ENCODE results near the gene SUN5.

Gene SUN5

DNA sequence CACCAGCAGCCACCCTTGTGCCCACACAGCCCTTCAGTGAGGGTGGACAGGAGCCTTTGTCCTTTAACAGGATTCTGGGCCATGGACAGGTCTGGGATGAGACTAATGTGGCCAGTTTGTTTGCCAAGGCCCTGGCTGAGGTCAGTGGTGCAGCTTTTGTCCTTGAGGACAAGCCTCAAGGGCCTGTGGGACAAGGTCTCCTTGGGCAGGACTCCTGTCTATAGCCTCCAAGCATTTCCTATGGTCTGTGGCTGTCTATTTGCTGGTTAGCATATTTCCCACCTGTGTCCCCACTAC lies 44.1 kb downstream of the SUN5 start:
- TF ChIP-seq, protein P1, sequence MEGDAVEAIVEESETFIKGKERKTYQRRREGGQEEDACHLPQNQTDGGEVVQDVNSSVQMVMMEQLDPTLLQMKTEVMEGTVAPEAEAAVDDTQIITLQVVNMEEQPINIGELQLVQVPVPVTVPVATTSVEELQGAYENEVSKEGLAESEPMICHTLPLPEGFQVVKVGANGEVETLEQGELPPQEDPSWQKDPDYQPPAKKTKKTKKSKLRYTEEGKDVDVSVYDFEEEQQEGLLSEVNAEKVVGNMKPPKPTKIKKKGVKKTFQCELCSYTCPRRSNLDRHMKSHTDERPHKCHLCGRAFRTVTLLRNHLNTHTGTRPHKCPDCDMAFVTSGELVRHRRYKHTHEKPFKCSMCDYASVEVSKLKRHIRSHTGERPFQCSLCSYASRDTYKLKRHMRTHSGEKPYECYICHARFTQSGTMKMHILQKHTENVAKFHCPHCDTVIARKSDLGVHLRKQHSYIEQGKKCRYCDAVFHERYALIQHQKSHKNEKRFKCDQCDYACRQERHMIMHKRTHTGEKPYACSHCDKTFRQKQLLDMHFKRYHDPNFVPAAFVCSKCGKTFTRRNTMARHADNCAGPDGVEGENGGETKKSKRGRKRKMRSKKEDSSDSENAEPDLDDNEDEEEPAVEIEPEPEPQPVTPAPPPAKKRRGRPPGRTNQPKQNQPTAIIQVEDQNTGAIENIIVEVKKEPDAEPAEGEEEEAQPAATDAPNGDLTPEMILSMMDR (IDR thresholded peaks at IDR 0.05): no peak

DNA sequence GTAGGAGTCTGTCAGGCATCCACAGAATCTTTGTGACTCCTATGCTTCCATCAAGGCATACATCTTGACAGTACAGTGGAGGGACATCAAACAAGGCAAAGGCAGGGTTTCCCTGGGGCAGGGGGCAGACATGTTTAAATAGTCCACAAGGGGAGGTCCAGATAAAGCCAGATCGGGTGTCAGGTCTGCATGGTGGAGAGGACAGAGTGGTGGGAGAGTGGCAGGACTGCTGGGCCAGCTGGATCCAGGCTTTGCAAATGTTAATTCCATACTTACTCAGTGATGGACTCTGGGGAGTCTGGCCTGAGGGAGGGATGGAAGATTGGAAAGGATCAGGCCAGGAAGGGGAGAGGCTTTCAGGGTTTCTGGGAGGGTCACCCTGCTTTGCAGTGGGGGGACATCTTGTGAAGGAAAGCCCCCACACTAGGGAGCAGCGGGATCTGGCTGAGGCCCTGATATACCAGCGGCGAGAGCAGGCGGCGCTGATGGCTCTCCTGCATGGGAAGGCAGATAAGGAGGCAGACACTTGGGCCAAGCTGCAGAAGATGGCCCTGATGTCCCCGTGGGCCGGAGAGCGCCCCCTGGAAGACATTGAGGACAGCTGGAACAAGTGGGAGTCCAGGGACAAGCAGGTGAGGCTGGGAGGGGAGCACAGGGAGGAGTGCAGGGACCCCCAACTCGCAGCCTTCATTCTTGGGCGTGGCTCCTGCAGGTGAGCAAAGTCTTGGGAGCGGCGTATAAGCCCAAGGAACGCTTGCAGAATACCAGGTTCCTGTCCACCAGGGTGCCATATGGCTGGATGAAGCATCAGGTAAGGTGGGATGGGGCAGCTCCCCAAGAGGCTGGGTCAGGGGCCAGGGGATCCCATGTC lies 44.6 kb downstream of the SUN5 start:
- TF ChIP-seq, protein P1 (IDR thresholded peaks at IDR 0.05): no peak

DNA sequence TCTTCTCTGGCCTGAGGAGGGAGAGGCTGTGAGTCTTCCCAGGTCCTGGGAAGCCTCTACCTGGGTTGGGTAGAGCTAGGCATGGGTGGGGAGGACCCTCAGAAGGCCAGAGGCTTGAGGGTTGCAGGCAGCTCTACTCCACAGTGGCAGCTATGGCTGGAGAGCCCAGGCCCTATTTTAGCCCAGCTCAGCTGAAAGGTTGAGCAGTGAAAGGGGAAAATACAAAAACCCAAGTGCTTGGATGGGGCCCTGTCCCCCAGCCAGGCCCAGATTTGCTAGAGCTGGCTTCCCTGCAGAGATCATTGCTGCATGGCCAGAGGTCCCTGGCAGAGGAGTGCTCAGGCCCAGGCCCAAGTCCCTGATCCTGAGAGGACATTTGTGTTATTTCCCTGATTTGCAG lies 45.7 kb downstream of the SUN5 start:
- TF ChIP-seq, protein P1 (IDR thresholded peaks at IDR 0.05): no peak

DNA sequence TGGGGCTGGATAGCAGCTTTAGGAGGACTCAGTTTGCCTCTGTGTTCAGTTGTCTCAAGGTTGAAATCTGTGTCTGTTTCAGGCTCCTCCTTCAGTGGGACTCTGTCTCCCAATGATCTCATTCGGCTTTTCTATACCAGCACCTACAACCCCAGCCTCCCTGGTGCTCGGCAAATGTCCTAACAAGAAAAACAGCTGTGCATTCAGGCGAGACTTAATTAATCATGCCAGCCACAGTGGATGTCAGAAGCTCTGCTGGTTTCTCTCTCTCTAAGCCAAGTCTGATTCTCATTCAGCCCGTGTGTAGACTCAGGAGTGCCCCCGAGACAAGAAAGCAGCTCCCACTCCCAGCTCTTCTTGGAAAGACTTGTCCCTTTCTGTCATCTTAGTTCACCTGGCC lies 46.8 kb downstream of the SUN5 start:
- TF ChIP-seq, protein P1 (IDR thresholded peaks at IDR 0.05): no peak

DNA sequence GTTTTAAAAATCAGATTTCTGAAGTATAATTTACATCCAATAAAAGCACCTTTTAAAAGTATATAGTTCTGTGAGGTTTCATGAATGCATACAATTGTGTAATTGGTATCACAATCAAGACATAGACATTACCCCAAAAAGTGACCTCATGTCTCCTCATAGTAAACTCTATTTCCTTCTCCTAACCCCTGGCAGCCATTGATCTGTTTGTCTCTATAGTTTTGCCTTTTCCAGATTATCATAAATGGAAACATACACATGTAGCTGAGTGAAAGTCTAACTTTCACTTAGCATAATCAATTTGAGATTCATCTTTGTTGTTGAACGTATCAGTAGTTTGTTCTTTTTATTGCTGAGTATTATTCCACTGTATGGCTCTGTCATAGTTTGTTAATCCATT lies 57.6 kb downstream of the SUN5 start:
- TF ChIP-seq, protein P1 (IDR thresholded peaks at IDR 0.05): no peak

DNA sequence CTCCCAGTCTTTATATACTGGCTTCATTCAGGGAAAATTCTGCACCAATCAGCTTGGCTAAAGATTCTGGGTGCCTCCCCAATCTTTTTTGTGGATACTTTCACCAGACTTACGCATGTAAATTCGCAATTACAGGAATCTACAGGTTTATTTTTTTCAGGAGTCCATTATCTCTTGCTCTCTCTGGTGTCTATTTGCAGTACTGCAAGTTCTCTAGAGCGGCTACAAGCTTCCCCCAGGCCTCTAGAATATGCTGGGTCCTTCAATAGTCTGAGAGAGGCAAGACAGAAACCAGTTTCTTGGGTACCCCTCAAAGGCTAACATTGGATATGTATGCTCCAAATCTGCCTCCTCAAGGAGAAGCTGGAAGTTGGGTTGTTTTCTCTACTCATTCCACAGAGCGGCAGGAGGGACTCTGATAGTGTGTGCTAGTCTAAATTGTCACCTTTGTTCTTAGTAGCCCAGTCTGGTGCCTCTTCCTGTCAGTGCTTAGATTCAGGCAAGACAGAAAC lies 58.5 kb downstream of the SUN5 start:
- TF ChIP-seq, protein P1 (IDR thresholded peaks at IDR 0.05): peak; percentile 53

DNA sequence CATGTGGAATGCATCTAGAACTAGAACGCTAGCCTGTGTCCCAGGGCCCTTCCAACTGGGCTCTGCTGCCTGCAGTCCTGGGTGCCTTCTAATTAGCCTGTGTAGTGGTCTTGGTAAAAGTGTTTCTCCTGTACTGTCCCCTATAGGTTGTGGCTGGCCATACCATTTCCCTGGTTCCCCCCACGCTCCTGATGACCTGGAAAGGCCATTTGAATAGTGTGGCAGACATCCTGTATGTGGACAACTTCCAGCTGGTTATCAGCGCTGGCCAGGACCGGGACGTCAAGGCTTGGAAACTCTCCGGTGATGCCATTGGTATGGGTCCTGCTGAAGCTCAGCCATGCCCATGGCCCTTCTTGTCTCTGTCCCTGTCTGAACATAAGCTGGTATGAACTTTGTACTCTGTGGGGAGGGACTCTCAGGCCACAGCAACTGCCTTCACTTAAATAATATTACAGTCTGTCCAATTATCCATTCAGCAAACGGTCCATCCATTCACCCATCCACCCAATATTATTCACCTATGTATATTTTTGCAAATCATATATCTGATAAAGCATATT lies 60.7 kb downstream of the SUN5 start:
- TF ChIP-seq, protein P1 (IDR thresholded peaks at IDR 0.05): no peak
